SIG-M5 treated with dmso at 0.1 percent for 504 hours (cell line): ENCODE data around the gene RBCK1.

ENCODE experiments used
- DNase-seq: peaks from one replicate; lab custom pipeline; 2025; ENCODE audit not compliant: unreplicated experiment; lab: John Stamatoyannopoulos, UW

Gene RBCK1

GRCh38 chr20:416950-417800 is 9.1 kb downstream of the RBCK1 start:
- no peak for DNase-seq

- no peak for DNase-seq
Measured at GRCh38 chr20:417801-418342, 9.8 kb downstream of the RBCK1 start.

GRCh38 chr20:418858-419365 is 10.8 kb downstream of the RBCK1 start:
- DNase-seq: no peak

DNA sequence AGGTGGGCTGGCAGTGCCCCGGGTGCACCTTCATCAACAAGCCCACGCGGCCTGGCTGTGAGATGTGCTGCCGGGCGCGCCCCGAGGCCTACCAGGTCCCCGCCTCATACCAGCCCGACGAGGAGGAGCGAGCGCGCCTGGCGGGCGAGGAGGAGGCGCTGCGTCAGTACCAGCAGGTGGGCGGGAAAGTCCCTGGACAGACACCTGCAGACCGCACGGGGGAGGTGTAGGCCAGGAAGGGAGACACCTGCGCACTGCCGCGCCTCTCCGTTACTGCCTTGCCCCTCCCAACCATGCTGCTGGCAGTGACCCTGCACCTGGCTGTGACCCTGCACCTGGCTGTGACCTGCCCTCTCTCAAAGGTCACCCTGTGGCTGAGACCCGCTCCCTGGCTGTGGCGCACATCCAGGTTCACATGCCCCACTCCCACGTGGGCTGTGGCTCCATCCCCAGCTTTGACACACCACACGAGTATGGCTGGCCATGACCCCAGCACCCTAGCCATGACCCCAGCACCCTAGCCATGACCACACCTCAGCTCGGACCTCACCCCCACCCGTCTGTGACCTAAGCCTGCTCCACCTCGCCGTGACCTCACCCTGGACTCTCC is 11.6 kb downstream of the RBCK1 start:
- DNase-seq: no peak

DNA sequence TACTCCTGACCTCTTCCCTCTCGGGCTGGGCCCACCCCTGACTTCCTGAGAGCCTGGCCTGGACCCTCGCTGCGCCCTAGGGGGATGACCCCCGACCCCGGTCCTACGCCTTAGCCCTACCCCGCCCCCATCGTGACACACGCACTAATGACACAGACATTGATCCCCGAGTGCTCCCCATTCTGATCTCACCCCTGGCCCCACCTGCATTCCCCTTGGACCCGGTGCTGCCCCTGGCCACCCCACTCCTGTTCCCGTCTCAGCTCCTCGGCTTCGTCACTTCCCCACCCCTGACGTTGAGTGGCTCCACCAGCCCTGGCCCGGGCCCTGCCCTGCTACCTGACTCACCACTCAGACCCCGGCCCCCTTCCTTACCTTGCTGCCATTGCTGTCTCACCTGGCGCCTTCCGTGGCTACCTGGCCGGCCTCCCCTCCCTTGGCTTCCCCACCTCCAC is 12.1 kb downstream of the RBCK1 start:
- no peak for DNase-seq

- DNase-seq: no peak
Measured at GRCh38 chr20:420721-421574, 12.8 kb downstream of the RBCK1 start.

DNA sequence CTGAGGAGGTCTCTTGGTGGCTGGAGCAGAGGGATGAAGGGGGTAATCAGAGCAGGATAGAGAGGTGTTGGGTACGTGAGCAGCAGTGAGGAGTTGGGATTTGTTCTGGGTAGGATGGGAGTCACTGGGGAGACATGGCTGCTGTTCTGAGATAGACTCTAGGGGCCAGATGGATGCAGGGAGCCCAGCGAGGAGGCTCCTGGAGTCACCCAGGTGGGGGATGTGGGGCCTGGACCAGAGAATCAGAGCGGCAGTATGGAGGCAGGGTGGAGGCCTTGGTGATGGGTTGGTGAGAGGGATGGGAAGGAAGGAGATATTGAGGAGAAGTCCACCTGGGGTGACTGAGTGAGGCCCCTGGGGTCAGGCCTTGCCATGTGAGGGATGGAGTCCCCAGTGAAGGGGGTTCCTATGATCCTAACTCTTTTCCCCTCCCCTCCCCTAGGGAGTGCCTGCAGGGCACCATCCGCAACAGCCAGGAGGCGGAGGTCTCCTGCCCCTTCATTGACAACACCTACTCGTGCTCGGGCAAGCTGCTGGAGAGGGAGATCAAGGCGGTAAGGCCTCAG is 13.7 kb downstream of the RBCK1 start:
- DNase-seq: no peak

- no peak for DNase-seq
Measured at GRCh38 chr20:426566-426965, 18.5 kb downstream of the RBCK1 start.

GRCh38 chr20:427401-427800 is 19.3 kb downstream of the RBCK1 start:
- no peak for DNase-seq

- no peak for DNase-seq
Measured at GRCh38 chr20:427849-428657, 20.0 kb downstream of the RBCK1 start.

- DNase-seq: no peak
Measured at GRCh38 chr20:428658-429200, 20.6 kb downstream of the RBCK1 start.

DNA sequence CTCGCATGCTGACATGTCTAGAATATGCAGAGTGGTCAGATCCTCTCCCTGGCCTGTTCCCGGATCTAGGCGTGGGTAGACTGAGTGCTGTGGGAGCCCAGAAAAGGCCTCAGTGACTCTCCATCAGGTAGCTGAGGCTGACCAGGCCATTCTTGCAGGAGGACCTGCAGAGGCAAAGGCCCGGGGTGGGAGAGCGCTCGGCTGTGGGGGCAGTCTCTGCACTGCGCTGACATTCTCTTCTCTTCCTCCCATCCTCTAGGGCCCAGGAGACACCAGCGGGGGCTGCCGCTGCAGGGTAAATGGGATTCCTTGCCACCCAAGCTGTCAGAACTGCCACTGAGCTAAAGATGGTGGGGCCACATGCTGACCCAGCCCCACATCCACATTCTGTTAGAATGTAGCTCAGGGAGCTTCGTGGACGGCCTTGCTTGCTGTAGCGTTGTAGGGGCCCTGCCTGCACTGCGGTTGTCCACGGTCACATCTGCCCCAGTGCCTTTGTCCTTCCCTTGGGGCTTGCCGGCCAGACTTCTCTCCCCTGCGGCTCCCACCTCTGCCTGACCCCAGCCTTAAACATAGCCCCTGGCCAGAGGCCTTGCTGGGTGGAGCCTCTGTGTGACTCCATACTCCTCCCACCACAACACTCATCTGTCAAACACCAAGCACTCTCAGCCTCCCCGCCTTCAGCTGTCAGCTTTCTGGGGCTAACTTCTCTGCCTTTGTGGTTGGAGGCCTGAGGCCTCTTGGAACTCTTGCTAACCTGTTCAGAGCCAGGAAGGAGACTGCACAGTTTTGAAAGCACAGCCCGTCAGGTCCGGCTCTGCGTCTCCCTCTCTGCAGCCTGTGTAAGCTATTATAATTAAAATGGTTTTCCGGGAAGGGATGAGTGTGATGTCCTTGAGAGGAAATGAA is 22.2 kb downstream of the RBCK1 start:
- DNase-seq: no peak

DNA sequence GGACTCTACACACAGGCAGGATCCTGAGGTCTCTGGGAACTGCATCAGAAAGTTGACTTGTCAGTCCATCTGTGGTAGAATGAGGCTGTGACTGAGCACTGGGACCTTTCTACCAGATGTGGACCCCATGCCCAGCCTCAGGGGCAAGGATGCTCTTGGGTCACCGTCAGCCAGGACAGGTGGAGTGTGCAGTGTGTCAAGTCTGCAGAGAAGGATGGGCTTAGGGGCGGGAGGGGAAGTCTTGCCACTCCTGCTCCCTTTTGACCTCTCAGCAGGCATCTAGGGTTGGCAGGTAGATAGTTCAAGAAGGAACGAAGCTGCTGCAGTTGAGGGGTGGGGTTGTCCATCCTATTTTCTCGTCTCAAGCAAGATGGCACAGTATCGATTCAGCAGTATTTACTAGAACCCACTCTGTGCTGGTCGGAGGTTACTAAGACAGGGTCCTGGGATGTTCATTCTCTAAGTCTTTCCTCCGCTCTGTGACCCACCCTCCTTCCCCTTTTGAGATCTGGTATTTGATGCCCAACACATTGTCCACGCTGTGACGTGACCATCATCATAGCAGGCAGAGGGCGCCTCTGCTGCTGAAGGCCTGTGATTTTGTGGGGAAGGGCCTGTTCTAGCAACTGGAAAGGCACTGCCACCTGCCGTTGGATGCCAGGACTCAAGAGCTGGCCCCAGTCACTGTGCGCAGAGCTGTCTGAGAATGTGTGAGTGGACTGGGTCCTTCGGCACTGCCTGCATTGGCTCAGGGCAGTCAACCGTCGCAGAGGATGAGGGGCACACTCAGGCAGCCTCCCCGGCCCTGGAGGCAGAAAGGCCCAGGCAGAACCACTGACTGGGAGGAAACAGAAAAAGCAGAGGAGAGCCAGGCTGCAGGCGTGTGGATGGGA is 23.2 kb downstream of the RBCK1 start:
- DNase-seq: peak; percentile 70

GRCh38 chr20:432208-432607 is 24.1 kb downstream of the RBCK1 start:
- no peak for DNase-seq

- no peak for DNase-seq
Measured at GRCh38 chr20:432677-433299, 24.7 kb downstream of the RBCK1 start.

DNA sequence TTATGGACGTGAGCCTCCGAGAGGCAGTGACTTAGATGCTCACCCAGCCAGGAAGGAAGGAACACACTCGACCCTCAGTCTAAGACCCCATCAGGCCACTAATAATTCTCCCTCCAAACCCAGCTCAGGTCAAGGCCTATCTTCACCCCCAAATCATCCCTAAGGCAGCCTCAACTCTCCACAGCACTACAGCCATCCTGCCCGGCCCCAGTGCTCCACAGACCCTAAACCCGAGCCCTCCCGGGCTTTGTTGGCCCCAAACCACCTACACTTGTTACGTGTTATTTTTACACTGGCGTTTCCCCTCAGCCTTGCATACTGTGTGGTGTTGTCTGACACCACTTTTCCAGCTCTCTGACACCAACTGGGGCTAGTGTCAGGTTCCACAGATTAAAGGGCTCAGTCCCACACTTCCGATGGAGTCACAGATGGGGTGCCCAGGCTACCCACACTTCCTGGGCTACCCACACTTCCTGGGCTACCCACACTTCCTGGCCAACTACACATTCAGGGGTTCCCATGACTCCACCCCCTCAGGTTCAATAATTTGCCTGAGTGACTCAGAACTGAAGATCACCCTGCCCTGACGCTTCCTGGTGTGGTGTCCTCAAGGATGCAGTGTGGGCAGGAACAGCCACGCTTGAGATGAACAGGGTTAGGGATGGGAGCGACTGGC is 25.3 kb downstream of the RBCK1 start:
- no peak for DNase-seq

GRCh38 chr20:434221-434620 is 26.1 kb downstream of the RBCK1 start:
- DNase-seq: no peak
